ENCODE results near the gene PRDM12. TPM values are rescaled to one million over a fixed set of nuclear protein-coding genes. Genes with fewer than 3 reads are reported as not detected.
A peak's percentile ranks its signal among the peaks of the same experiment; 100 is the strongest.

PRDM12 gene
- total RNA-seq, 1 experiment from 2014 or later: not detected

GRCh38 chr9:130638284-130639123, 25.9 kb upstream of the PRDM12 start:
- no peak overlapping the region for H2AFZ ChIP-seq (ENCODE audit: low read length)
- Mint-ChIP-seq H3K36me3 (ENCODE audit: insufficient read depth in 1 of 3, low read depth in 3 of 3) (peaks cover 8 to 39% (median 37%) of the 10 kb centered on the region in 3 experiments; a peak in 6 of 7 replicates), H3K4me3 (no peak overlapping the region), H3K4me1 (peaks cover 15 to 17% of the 10 kb centered on the region in 2 experiments), H3K9me3 (no peaks in the 10 kb centered on the region), H3K27me3 (ENCODE audit: low read depth) (peaks cover 2% of the 10 kb centered on the region; the same call in 1 of the 2 replicates), H3K27ac (peak overlapping the region in 1 of 3 experiments; percentile 55; a peak in 2 of 7 replicates)
- H2BK15ac ChIP-seq (ENCODE audit: low read depth, low read length): no peak overlapping the region
- no peak overlapping the region for H3K23ac ChIP-seq (ENCODE audit: insufficient read length, low read depth, low read length)
- H3K9ac ChIP-seq (ENCODE audit: extremely low read depth, insufficient read length, low read length): no peak overlapping the region
- no peak overlapping the region for H2BK5ac ChIP-seq (ENCODE audit: insufficient read length, low read length)
- H3K27ac ChIP-seq (ENCODE audit: insufficient read length, low read depth, low read length): no peak overlapping the region
- no peak overlapping the region for H2AK5ac ChIP-seq (ENCODE audit: insufficient read length, low read length)
- WGBS (ENCODE audit: extremely low coverage, insufficient read length, low lambda C conversion rate): no CpG with 5 or more reads among the region's 37 CpGs
- H4K5ac ChIP-seq (ENCODE audit: insufficient read length, low read depth, low read length): no peak overlapping the region
- H3K79me1 ChIP-seq (ENCODE audit: insufficient read depth, low read depth, low read length, poor library complexity, severe bottlenecking): no peaks in the 10 kb centered on the region
- no peaks in the 10 kb centered on the region for H4K20me1 ChIP-seq (ENCODE audit: control insufficient read depth, insufficient read depth, insufficient read length)
- no peaks in the 10 kb centered on the region; the same call in 1 of the 2 replicates for H3K4me1 ChIP-seq (ENCODE audit: insufficient read depth, low read length)
- TF ChIP-seq CTCF (conservative IDR thresholded peaks at IDR 0.05): no peak
- no peak overlapping the region for H4K91ac ChIP-seq (ENCODE audit: insufficient read length, low read depth, low read length)
- H3K4ac ChIP-seq (ENCODE audit: low read depth, low read length): no peak overlapping the region
- H3K4me2 ChIP-seq (ENCODE audit: insufficient read depth, insufficient read length, low read length): no peak overlapping the region
- no peak overlapping the region for H3K56ac ChIP-seq (ENCODE audit: insufficient read length, low read depth, low read length)
- DNase-seq: peak; percentile 31
- H3K27me3 ChIP-seq (ENCODE audit: insufficient read depth, low read length): no peaks in the 10 kb centered on the region
- no peaks in the 10 kb centered on the region for H3K9me3 ChIP-seq (ENCODE audit: control insufficient read depth, low read depth, low read length)
- no peak overlapping the region for H2BK12ac ChIP-seq (ENCODE audit: insufficient read length, low read depth, low read length)
- no peak overlapping the region for H3K14ac ChIP-seq (ENCODE audit: insufficient read depth, low read length)
- no peak overlapping the region for H3K18ac ChIP-seq (ENCODE audit: insufficient read length, low read depth, low read length)
- H3T11ph ChIP-seq (ENCODE audit: low read length): no peak overlapping the region
- no peak overlapping the region for H2BK20ac ChIP-seq (ENCODE audit: low read depth, low read length, poor library complexity, severe bottlenecking)
- H4K8ac ChIP-seq (replicated peaks; ENCODE audit: insufficient read length, low read depth, low read length): no peak overlapping the region
- no peaks in the 10 kb centered on the region for H3K23me2 ChIP-seq (ENCODE audit: insufficient read length, low read depth, low read length, poor library complexity, severe bottlenecking)
- no peak overlapping the region for H2BK120ac ChIP-seq (ENCODE audit: low read depth, low read length, poor library complexity, severe bottlenecking)
- H3K79me2 ChIP-seq (ENCODE audit: insufficient read depth, low read length): no peaks in the 10 kb centered on the region
